MM.1S (cell line): ENCODE measurements around the gene TDRD5.

Experiments used
- DNase-seq: peaks from one replicate; pipeline ENCODE4 v3.0.0-alpha.2; 2015
- H2AFZ ChIP-seq: fragments of 300-600 bp; sonication (generic); 2 replicates; pipeline ENCODE4 v1.6.0; 2016; ENCODE audit warnings: antibody characterized with exemption, low read length
- H3F3A ChIP-seq: fragments of 300-600 bp; sonication (generic); 2 replicates; pipeline ENCODE4 v1.6.1; 2016; ENCODE audit warnings: mild to moderate bottlenecking, antibody characterized with exemption, low read length, moderate library complexity, mixed read lengths; ENCODE audit not compliant: insufficient read depth
- H3K27ac ChIP-seq: fragments of 300-600 bp; sonication (generic); 2 replicates; pipeline ENCODE4 v1.5.1; 2016; ENCODE audit warnings: mild to moderate bottlenecking, low read length
- H3K27me3 ChIP-seq: fragments of 300-600 bp; sonication (generic); replicated peaks from 2 replicates; pipeline ENCODE4 v1.6.0; 2016; ENCODE audit warnings: low read length; ENCODE audit not compliant: insufficient read depth
- H3K36me3 ChIP-seq: fragments of 300-600 bp; sonication (generic); replicated peaks from 2 replicates; pipeline ENCODE4 v1.6.1; 2016; ENCODE audit warnings: mild to moderate bottlenecking, low read length, mixed read lengths; ENCODE audit not compliant: insufficient read depth
- H3K4me1 ChIP-seq: fragments of 300-600 bp; sonication (generic); 2 replicates; pipeline ENCODE4 v1.6.1; 2016; ENCODE audit warnings: low read length, mixed read lengths
- H3K4me2 ChIP-seq: fragments of 300-600 bp; sonication (generic); 2 replicates; pipeline ENCODE4 v1.6.0; 2016; ENCODE audit warnings: low read depth, low read length
- H3K4me3 ChIP-seq: fragments of 300-600 bp; sonication (generic); 2 replicates; pipeline ENCODE4 v1.5.1; 2016; ENCODE audit warnings: low read length, mixed read lengths
- H3K79me2 ChIP-seq: fragments of 300-600 bp; sonication (generic); 2 replicates; pipeline ENCODE4 v1.6.1; 2016; ENCODE audit warnings: mixed run types, low read length, mixed read lengths
- H3K9ac ChIP-seq: fragments of 300-600 bp; sonication (generic); 2 replicates; pipeline ENCODE4 v1.6.1; 2016; ENCODE audit warnings: low read length, mixed read lengths
- H3K9me2 ChIP-seq: fragments of 300-600 bp; sonication (generic); replicated peaks from 2 replicates; pipeline ENCODE4 v1.6.1; 2016; ENCODE audit warnings: mild to moderate bottlenecking, low read length, mixed read lengths; ENCODE audit not compliant: insufficient read depth
- H3K9me3 ChIP-seq: fragments of 300-600 bp; sonication (generic); replicated peaks from 2 replicates; pipeline ENCODE4 v1.6.1; 2016; ENCODE audit warnings: mild to moderate bottlenecking, low read length, mixed read lengths; ENCODE audit not compliant: insufficient read depth
- H4K20me1 ChIP-seq: fragments of 300-600 bp; sonication (generic); 2 replicates; pipeline ENCODE4 v1.6.1; 2016; ENCODE audit warnings: mild to moderate bottlenecking, low read length, moderate library complexity, mixed read lengths; ENCODE audit not compliant: insufficient read depth
- EZH2 ChIP-seq: fragments of 300-600 bp; sonication (generic); optimal IDR thresholded peaks from 2 replicates; pipeline ENCODE3; 2017; ENCODE audit warnings: low read depth, mild to moderate bottlenecking, antibody characterized with exemption, low read length, mixed read lengths
- EZH2phosphoT487 ChIP-seq: fragments of 300-600 bp; sonication (generic); IDR thresholded peaks from 2 replicates; pipeline ENCODE4 v1.6.1; 2018; ENCODE audit warnings: antibody characterized with exemption, low read length
- TF ChIP-seq, protein P1 (sequence below): fragments of 300-600 bp; sonication (generic); IDR thresholded peaks from 2 replicates; pipeline ENCODE4 v1.5.1; 2016; ENCODE audit warnings: antibody characterized with exemption, low read length, mixed read lengths

The TDRD5 gene

DNA sequence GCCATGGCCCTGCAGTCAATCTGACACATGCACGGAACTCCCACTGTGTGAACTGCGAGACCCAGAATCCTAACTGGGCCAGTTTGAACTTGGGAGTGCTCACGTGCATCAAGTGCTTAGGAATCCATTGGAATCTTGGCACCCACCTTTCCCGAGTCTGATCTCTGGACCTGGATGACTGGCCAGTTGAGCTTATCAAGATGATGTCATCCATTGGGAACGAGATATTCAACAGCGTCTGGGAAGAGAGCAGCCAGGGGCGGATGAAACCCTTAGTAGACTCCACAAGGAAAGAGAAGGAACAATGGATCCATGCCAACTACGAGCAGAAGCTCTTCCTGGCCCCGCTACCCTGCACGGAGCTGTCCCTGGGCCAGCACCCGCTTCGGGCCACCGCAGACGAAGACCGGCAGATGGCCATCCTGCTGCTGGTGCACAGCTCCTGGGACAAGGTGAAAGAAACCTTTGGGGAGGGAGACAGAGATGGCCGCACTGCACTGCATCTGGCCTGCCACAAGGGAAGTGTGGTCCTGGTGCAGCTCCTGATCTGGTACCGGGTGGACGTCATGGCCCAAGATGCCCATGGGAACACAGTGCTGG is 3.1 kb upstream of the TDRD5 start:
- H3K27me3 ChIP-seq: no peaks in the 10 kb centered on the region
- H3K9me3 ChIP-seq: no peaks in the 10 kb centered on the region
- no peak for TF ChIP-seq EZH2phosphoT487
- no peak overlapping the region for H3K4me2 ChIP-seq
- H2AFZ ChIP-seq: no peak overlapping the region
- H3K4me3 ChIP-seq: no peak overlapping the region
- H3K36me3 ChIP-seq: no peaks in the 10 kb centered on the region
- H3K4me1 ChIP-seq: no peaks in the 10 kb centered on the region
- H3K9me2 ChIP-seq: no peaks in the 10 kb centered on the region
- no peak overlapping the region for H3K9ac ChIP-seq
- DNase-seq: no peak
- H4K20me1 ChIP-seq: no peaks in the 10 kb centered on the region
- H3K27ac ChIP-seq: no peak overlapping the region
- H3F3A ChIP-seq: no peaks in the 10 kb centered on the region
- no peaks in the 10 kb centered on the region for H3K79me2 ChIP-seq

GRCh38 chr1:179589509-179589908 is 2.1 kb upstream of the TDRD5 start:
- H3K4me1 ChIP-seq: no peaks in the 10 kb centered on the region
- no peak for DNase-seq
- H2AFZ ChIP-seq: no peak overlapping the region
- no peaks in the 10 kb centered on the region for H3F3A ChIP-seq
- no peaks in the 10 kb centered on the region for H3K9me2 ChIP-seq
- no peaks in the 10 kb centered on the region for H3K36me3 ChIP-seq
- no peaks in the 10 kb centered on the region for H3K9me3 ChIP-seq
- H3K4me2 ChIP-seq: no peak overlapping the region
- H3K9ac ChIP-seq: no peak overlapping the region
- no peak overlapping the region for H3K4me3 ChIP-seq
- H3K27me3 ChIP-seq: no peaks in the 10 kb centered on the region
- H3K79me2 ChIP-seq: no peaks in the 10 kb centered on the region
- no peaks in the 10 kb centered on the region for H4K20me1 ChIP-seq
- TF ChIP-seq EZH2phosphoT487: no peak
- TF ChIP-seq EZH2: no peak
- TF ChIP-seq, protein P1, sequence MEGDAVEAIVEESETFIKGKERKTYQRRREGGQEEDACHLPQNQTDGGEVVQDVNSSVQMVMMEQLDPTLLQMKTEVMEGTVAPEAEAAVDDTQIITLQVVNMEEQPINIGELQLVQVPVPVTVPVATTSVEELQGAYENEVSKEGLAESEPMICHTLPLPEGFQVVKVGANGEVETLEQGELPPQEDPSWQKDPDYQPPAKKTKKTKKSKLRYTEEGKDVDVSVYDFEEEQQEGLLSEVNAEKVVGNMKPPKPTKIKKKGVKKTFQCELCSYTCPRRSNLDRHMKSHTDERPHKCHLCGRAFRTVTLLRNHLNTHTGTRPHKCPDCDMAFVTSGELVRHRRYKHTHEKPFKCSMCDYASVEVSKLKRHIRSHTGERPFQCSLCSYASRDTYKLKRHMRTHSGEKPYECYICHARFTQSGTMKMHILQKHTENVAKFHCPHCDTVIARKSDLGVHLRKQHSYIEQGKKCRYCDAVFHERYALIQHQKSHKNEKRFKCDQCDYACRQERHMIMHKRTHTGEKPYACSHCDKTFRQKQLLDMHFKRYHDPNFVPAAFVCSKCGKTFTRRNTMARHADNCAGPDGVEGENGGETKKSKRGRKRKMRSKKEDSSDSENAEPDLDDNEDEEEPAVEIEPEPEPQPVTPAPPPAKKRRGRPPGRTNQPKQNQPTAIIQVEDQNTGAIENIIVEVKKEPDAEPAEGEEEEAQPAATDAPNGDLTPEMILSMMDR: no peak
- no peak overlapping the region for H3K27ac ChIP-seq

DNA sequence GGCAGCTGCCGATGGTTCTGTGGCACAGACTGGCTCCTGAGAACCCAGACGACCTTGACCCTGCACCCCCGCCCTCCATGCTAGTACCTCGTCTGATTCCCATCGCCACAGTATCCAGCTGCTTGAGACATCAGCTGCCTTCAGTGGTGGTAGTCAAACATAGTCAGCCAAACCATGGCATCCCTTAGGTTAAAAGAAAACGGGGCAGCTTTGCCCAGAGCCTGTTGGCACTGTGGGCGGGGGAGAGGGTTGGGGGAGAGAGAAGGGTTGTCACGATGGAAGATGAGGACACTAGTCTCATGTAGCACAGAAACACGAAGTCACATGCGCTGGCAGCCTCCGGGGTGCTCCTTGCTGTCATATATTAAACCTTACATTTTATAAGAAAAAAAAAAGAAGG is 961 bp upstream of the TDRD5 start:
- H3K9me3 ChIP-seq: no peaks in the 10 kb centered on the region
- H3K9me2 ChIP-seq: no peaks in the 10 kb centered on the region
- no peak overlapping the region for H3K27ac ChIP-seq
- TF ChIP-seq EZH2 (no peak), EZH2phosphoT487 (no peak)
- TF ChIP-seq, protein P1: no peak
- no peak overlapping the region for H3K4me2 ChIP-seq
- no peak for DNase-seq
- H3K79me2 ChIP-seq: no peaks in the 10 kb centered on the region
- H3K4me3 ChIP-seq: no peak overlapping the region
- no peaks in the 10 kb centered on the region for H3K4me1 ChIP-seq
- H3K9ac ChIP-seq: no peak overlapping the region
- H3F3A ChIP-seq: no peaks in the 10 kb centered on the region
- no peak overlapping the region for H2AFZ ChIP-seq
- no peaks in the 10 kb centered on the region for H3K36me3 ChIP-seq
- H4K20me1 ChIP-seq: no peaks in the 10 kb centered on the region
- H3K27me3 ChIP-seq: no peaks in the 10 kb centered on the region

DNA sequence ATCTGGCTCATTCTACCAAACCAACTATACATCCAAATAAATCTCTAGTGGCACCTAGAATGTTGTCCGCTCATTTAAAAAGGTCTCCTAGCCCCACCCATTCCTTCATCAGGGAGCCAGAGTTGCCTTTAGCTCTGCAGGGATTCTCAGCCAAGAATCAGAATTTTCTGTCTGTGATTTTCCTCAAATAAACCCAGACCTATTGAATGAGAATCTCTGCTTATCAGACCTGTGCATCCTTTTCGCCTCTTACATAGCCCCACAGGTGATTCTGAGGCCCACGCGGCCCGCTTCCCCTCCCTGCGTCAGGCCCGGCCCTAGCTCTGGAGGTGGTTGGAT is 410 bp upstream of the TDRD5 start:
- H3K27ac ChIP-seq: no peak overlapping the region

More for the DNA sequence above, 410 bp upstream of the TDRD5 start:
- H3K4me3 ChIP-seq: no peak overlapping the region
- no peaks in the 10 kb centered on the region for H4K20me1 ChIP-seq
- no peaks in the 10 kb centered on the region for H3K27me3 ChIP-seq
- H3K79me2 ChIP-seq: no peaks in the 10 kb centered on the region
- H3K9me2 ChIP-seq: no peaks in the 10 kb centered on the region
- DNase-seq: no peak
- no peaks in the 10 kb centered on the region for H3K36me3 ChIP-seq
- no peak overlapping the region for H3K9ac ChIP-seq
- H3F3A ChIP-seq: no peaks in the 10 kb centered on the region
- no peak overlapping the region for H2AFZ ChIP-seq
- H3K4me2 ChIP-seq: no peak overlapping the region
- no peaks in the 10 kb centered on the region for H3K4me1 ChIP-seq
- TF ChIP-seq EZH2: no peak
- H3K9me3 ChIP-seq: no peaks in the 10 kb centered on the region
